DND-41 (cell line): Measurements from ENCODE around the gene SUSD4.

Experiments used
- CTCF ChIP-seq: IDR thresholded peaks from 2 replicates; pipeline ENCODE4 v1.5.1; 2012; ENCODE audit warnings: borderline replicate concordance, low read length, moderate library complexity, mild to moderate bottlenecking; ENCODE audit not compliant: poor library complexity, severe bottlenecking; ENCODE audit errors: extremely low read depth
- EZH2 ChIP-seq: IDR thresholded peaks from 3 replicates; pipeline ENCODE4 v1.6.1; 2012; ENCODE audit warnings: borderline replicate concordance, low read depth, mild to moderate bottlenecking, moderate library complexity, low read length, inconsistent platforms; ENCODE audit not compliant: severe bottlenecking

- TF ChIP-seq EZH2: no peak
- TF ChIP-seq CTCF: no peak
These were observed 183.2 kb downstream of the SUSD4 start for GRCh38 chr1:223180731-223181321.
